ENCODE results near the gene CFAP20DC.

- TF ChIP-seq CTCF (IDR thresholded peaks at IDR 0.05), result no peak
- no peak for TF ChIP-seq ZFX (IDR thresholded peaks at IDR 0.05; ENCODE audit: borderline replicate concordance)
These were observed 43.7 kb upstream of the CFAP20DC start for GRCh38 chr3:59093521-59093920.
